GM18508 (cell line): ENCODE data around the gene PLEKHG1.

Experiments
- ATAC-seq: cut with Tn5 transposase; IDR thresholded peaks from one replicate; pipeline ENCODE4 v1.9.1; 2021; ENCODE audit warnings: moderate number of reproducible peaks; ENCODE audit not compliant: insufficient read depth, unreplicated experiment

PLEKHG1 gene

GRCh38 chr6:150617496-150618460, 18.1 kb downstream of the PLEKHG1 start:
- ATAC-seq: no peak

DNA sequence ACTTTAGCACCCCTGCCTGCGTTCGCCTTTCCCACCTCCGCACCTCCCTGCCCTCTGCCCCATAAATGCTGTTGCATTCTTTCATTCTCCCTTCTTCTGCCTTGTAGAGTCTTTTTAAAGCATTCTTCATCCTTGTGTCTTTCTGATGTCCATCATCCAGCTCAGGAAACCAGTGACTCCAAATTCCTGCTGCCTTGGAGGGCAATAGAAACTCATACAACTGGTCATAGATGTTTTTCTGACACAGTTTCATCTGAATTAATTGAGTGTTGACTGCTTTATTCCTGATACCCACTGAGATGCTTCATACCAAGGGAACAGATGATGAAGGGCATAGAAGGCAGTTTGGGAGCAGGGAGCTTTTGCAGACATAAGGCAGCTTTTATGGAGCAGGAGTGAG, 19.6 kb downstream of the PLEKHG1 start:
- no peak for ATAC-seq

DNA sequence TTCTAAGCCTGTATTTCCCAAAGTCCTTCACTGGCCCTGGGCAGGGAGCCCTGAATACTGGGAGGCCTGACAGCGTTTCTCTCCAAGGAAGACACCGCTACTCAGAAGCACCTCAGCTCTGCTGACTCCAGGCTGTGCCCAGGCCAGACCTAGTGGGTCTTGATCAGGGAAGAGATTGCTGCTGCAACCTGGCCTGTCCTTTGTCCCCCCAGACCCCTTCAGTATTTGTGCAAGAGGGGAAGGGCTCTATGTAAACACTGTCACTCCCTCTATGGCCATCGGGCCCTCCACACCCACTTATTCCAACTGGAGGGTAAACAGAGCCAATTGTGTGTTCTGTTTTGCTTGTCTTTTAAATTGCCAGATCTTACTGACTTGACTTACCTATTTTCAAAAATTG, 20.6 kb downstream of the PLEKHG1 start:
- ATAC-seq: no peak

DNA sequence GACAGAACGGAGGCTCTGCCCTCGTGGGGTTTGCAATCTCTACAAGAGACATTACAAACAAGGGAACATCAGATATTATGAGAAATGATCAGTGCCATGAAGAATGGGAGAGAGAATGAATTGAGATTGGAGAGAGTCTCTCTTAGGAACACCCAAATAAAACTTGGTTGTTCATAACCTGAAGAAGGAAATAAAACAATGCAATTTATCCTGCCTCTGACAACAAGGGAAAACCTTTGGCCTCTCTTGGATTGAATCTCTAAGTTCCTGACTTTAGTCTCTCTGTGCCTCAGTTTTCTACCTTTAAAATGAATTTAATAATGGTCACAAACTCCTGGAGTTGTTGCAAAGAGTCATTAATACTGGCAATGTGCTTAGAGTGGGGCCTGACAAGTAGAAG, 21.1 kb downstream of the PLEKHG1 start:
- no peak for ATAC-seq

DNA sequence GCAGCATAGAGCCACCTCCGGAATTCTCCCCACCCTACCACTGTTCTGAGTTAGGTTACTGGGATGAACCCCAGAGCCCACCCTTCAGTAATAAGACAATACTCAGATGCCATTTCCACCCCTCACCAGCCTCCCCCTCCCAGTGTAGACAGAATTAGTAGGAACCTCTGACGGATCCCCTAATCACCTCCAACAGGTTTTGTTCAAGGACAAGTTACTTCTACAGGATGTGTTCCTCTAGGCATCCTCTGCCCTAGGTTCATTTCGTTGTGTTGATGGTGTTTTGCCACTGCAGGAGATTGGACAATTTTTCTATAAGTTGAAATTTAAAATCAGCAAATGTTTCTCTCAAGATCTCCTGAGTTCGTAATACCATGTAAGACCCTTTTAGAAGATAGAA, 22.8 kb downstream of the PLEKHG1 start:
- no peak for ATAC-seq

- ATAC-seq: peak; percentile 97
These were observed 23.5 kb downstream of the PLEKHG1 start for GRCh38 chr6:150622941-150623874.

DNA sequence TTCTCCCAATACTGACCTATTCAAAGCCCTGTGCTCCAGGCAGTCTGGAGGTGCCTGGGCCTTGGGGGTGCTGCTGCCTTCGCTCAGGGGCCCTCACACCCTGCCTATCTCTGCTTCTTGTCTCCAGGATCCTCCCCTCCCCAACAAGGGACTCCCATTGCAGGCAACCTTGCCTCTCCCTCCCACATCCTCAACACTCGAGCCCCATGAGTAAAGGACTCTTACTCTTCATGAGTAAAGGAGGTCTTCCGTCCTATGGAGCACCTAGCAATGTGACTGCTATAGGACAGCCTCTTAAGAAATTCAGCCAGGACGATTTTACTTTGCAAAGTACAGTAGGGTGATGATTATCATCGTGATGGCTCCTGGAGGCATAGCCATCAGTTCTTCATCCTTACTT, 24.5 kb downstream of the PLEKHG1 start:
- no peak for ATAC-seq

DNA sequence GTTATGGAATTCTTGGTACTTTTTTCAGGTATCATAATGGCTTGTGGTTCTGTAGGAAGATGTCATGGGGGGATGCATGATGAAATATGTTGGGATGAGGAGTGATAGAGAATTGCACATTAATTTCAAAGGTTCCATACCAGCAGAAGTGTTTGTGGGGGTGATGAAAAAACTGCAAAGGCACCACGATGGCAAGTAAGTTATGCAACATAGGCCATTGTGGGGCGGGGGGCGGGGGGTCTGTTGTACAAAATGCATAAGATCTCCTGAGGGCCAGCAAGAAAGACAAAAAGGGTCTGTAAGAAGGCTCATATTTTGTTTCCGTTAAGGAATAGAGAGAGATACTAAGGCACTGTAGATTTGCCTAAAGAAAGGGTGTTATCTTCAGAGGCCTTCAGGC, 26.2 kb downstream of the PLEKHG1 start:
- no peak for ATAC-seq

DNA sequence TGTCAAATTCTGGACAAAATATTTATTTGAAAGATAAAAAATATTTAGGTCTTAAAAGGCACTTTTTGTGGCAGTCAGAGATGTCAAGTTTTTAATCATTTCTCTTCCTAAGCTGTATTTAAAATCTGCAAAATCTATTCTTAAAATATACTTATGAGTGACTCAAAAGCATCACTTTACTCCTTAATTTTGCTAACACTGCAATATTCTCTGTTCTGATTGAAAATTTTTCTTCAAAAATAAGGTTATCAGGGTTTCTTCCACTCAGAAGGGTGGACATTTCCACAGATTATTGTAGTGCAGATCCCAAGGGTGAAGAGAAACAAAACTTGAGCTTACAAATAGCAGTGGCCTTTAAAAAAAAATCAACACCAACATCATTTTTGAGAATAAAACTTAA, 27.5 kb downstream of the PLEKHG1 start:
- ATAC-seq: no peak

DNA sequence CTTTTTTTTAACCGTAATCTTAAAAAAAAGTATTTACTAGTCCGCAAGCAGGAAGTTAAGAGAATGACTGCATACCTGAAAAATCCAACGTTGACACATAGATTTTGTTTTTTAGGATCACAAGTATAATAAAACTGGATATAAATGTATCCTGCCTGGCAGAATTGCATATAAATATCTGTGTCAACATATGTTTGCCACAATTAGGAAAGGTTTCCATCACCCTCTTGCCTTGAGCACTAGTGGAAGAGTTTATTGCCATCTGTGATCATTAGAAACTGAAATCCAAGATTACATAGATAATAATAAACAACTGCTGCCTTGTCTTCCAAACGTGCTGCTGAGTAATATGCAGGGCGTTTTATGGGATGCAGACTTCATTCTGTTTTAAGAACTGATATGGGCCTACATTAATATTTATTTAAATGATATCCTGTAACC, 27.9 kb downstream of the PLEKHG1 start:
- ATAC-seq: no peak

DNA sequence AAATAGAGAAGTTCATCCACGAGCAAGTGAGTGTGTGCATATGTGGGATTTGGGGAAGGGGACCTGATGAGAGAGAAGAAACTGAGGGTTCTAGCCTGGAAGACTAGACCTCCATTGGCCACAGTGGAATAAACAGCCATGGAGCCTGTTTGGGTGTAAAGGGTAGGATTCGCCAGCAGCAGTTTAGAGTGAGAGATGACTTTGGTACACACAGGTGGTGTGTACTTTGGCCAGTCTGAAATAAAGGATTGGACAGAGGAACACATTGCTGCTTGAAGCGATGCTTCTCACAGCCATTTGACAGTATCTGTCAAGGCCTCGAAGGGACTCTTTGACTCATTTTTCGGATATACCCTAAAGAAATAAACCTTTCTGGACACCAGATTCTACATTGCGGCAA, 29.2 kb downstream of the PLEKHG1 start:
- ATAC-seq: no peak

- no peak for ATAC-seq
These were observed 31.7 kb downstream of the PLEKHG1 start for GRCh38 chr6:150631283-150631983.

- no peak for ATAC-seq
These were observed 32.4 kb downstream of the PLEKHG1 start for GRCh38 chr6:150631984-150632642.

- ATAC-seq: no peak
These were observed 33.2 kb downstream of the PLEKHG1 start for GRCh38 chr6:150632785-150633485.

- ATAC-seq: no peak
These were observed 33.8 kb downstream of the PLEKHG1 start for GRCh38 chr6:150633486-150633834.

DNA sequence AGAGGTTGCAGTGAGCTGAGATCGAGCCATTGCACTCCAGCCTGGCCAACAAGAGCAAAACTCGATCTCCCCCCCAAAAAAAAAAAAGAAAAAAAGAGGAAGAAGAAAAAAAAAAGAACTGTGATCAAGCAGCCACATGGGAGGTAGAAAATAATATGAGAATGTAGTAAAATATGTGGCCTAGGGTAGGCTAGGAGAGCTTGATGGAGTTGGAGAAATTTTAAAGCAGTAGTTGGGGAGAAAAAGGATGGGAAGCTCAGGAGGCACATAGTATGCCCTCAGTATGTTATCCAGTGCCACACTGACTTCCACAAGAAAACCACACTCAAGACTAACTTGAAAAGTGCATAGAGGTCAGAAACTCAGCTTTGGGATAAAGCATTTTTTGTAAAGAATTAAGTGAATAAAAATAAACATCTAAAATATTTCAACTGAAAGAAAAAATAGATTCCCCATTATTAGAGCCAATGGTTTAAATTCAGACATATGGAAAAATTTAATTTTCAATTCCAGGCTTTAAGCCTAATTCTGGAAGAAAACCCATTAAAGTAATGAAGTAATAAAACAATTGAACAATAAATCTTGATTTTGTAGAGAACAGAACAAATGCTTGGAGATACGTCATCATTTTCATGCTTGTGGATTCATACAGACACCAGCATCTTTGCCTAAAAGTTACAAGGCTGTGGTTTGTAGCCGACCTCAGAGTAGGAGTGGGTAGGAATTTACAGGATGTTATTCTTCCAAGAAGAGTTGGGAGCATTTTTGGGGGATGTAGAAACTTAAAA, 34.7 kb downstream of the PLEKHG1 start:
- no peak for ATAC-seq

DNA sequence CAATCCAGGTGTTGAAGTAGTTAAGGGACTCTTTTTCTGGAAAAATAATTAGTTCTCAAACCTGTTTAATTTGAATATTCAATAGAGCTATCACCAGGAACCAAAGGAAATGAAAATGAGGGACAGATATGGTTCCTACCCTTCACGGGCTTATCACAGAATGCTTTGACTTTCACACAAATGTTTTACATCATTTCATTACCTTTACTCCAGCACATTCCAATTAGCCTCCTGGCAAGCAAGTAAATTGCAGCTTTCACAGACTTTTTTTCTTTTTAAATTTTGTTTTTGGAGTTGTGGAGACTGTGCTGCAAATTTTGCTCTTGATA, 35.2 kb downstream of the PLEKHG1 start:
- no peak for ATAC-seq

DNA sequence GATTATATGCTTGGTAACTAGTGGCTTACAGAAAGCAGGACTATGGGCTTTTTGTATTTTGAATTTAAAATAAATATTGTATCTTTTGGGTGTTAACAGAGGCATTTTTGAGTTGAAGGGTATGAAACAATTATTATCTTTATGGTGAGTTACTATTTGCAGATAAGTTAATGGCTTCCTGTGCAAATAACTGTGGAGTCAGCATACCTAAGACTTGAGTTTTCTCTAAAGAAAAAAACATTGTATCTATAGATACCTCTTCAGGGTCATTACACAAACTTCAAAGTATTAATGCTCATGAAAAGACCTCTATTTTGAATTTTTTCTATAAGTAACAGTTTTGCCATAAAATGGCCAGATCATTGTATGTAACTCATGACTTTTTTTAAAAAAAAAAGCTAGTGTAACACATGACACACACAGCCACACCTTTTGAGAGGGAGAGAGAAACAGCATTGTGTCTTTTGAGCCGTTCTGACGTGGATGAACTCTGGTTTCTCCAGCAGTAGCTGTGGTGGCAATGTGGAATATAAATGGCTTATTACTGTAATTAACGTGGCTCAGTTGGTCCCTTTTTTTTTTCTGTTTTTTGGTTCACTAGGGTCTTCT, 36.3 kb downstream of the PLEKHG1 start:
- no peak for ATAC-seq
